ENCODE results near the gene KRTAP20-3. TPM values are rescaled to one million over a fixed set of nuclear protein-coding genes. Genes with fewer than 3 reads are reported as not detected.

KRTAP20-3 gene
- polyA plus RNA-seq, 3 donors, result not detected

- no peak within 1 kb of the TSS for H3K4me3 Mint-ChIP-seq
- Histone ChIP-seq H4K20me1 (ENCODE audit: insufficient read depth, low read length) (no peaks in the 10 kb centered on the region), H3K79me2 (ENCODE audit: insufficient read depth, low read length) (no peaks in the 10 kb centered on the region), H3K4me3 (replicated peaks in 1 of 3; ENCODE audit: low read depth in 2 of 3, low read length in 3 of 3) (no peak within 1 kb of the TSS), H3K9me3 (replicated peaks in 1 of 2; ENCODE audit: control insufficient read depth in 1 of 2, insufficient read depth in 1 of 2, low read length in 2 of 2) (peaks cover 24 to 39% of the 10 kb centered on the region in 2 donors), H2AFZ (ENCODE audit: insufficient read depth, low read depth, low read length, poor library complexity, severe bottlenecking) (no peak within 1 kb of the TSS), H3K27me3 (ENCODE audit: control insufficient read depth in 2 of 2, insufficient read depth in 2 of 2, low read length in 2 of 2) (no peaks in the 10 kb centered on the region), H3K36me3 (replicated peaks in 1 of 2; ENCODE audit: control insufficient read depth in 1 of 2, insufficient read depth in 2 of 2, low read length in 2 of 2) (no peaks in the 10 kb centered on the region), H3K9ac (ENCODE audit: insufficient read depth, low read length, poor library complexity, severe bottlenecking) (no peak within 1 kb of the TSS), H3K27ac (ENCODE audit: low read depth in 1 of 2, low read length in 2 of 2) (no peak within 1 kb of the TSS), H3K4me2 (replicated peaks; ENCODE audit: extremely low read depth, low read length, poor library complexity, severe bottlenecking) (no peak within 1 kb of the TSS), H3K4me1 (ENCODE audit: control insufficient read depth in 1 of 2, insufficient read depth in 2 of 2, low read length in 2 of 2) (no peaks in the 10 kb centered on the region)
- H3K4me1 Mint-ChIP-seq, result no peaks in the 10 kb centered on the region
- no CpG with 5 or more reads among the region's 1 CpG for WGBS (ENCODE audit: insufficient coverage)
- no peaks in the 10 kb centered on the region for H3K36me3 Mint-ChIP-seq
- DNase-seq, result no peak
- H3K27me3 Mint-ChIP-seq (ENCODE audit: low read depth in 3 of 3), result no peaks in the 10 kb centered on the region
- peaks cover 5 to 22% (median 9%) of the 10 kb centered on the region in 7 donors for H3K9me3 Mint-ChIP-seq
- no peak for TF ChIP-seq CTCF (IDR thresholded peaks at IDR 0.05)
- no peak within 1 kb of the TSS for H3K27ac Mint-ChIP-seq
- intact Hi-C loops (cut with micrococcal nuclease), result no loop called here
These were observed 41.9 kb upstream of the KRTAP20-3 start, which contains the start of gene KRTAP22-1 for GRCh38 chr21:30600787-30601186. TSS of gene KRTAP22-1 (plus strand) at chr21:30601087.

DNA sequence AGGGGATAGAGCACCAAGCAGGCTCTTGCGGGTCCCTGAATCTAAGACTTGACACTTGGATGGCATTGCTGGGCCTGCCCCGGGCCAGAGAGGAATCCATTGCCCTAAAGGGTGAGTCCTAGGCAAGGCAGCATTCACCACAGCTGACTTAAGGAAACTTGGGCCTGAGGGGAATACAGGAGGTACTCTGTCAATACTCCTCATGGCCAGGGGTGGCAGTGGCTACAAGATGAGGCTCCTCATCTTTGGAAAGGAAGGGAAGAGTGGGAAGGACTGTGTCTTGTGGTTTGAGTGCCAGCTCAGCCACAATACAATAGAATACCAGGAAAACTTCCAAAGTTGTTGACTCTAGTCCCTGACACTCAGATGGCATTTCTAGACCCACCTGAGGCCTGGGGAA, 36.7 kb upstream of the KRTAP20-3 start:
- Histone ChIP-seq H3K9me3 (replicated peaks in 1 of 2; ENCODE audit: control insufficient read depth in 1 of 2, insufficient read depth in 1 of 2, low read length in 2 of 2) (peaks cover 24 to 37% of the 10 kb centered on the region in 2 donors), H3K27me3 (ENCODE audit: control insufficient read depth in 2 of 2, insufficient read depth in 2 of 2, low read length in 2 of 2) (no peaks in the 10 kb centered on the region), H3K4me3 (replicated peaks in 1 of 3; ENCODE audit: low read depth in 2 of 3, low read length in 3 of 3) (no peak overlapping the region), H3K79me2 (ENCODE audit: insufficient read depth, low read length) (no peaks in the 10 kb centered on the region), H3K36me3 (replicated peaks in 1 of 2; ENCODE audit: control insufficient read depth in 1 of 2, insufficient read depth in 2 of 2, low read length in 2 of 2) (no peaks in the 10 kb centered on the region), H4K20me1 (ENCODE audit: insufficient read depth, low read length) (no peaks in the 10 kb centered on the region), H3K9ac (ENCODE audit: insufficient read depth, low read length, poor library complexity, severe bottlenecking) (no peak overlapping the region), H3K4me2 (replicated peaks; ENCODE audit: extremely low read depth, low read length, poor library complexity, severe bottlenecking) (no peak overlapping the region), H3K4me1 (ENCODE audit: control insufficient read depth in 1 of 2, insufficient read depth in 2 of 2, low read length in 2 of 2) (no peaks in the 10 kb centered on the region), H2AFZ (ENCODE audit: insufficient read depth, low read depth, low read length, poor library complexity, severe bottlenecking) (no peak overlapping the region), H3K27ac (ENCODE audit: low read depth in 1 of 2, low read length in 2 of 2) (no peak overlapping the region)
- Mint-ChIP-seq H3K36me3 (no peaks in the 10 kb centered on the region), H3K27me3 (ENCODE audit: low read depth in 3 of 3) (no peaks in the 10 kb centered on the region), H3K4me1 (no peaks in the 10 kb centered on the region), H3K4me3 (no peak overlapping the region), H3K27ac (no peak overlapping the region), H3K9me3 (peaks cover 5 to 26% (median 11%) of the 10 kb centered on the region in 7 donors)
- 76% methylated on average over 2 of the region's 2 CpGs for whole genome bisulfite sequencing (ENCODE audit: insufficient coverage)
- DNase-seq, result no peak
- TF ChIP-seq CTCF (IDR thresholded peaks at IDR 0.05), result no peak
- intact Hi-C loops (cut with micrococcal nuclease), result no loop called here
